GM12872 (cell line): Measurements from ENCODE around the gene OR11A1.

ENCODE experiments used
- TF ChIP-seq, protein P1 (sequence below): IDR thresholded peaks from 3 replicates; pipeline ENCODE4 v1.5.1; 2011; ENCODE audit warnings: low read depth, mild to moderate bottlenecking, low read length, moderate library complexity; ENCODE audit not compliant: insufficient read depth

The OR11A1 gene, protein sequence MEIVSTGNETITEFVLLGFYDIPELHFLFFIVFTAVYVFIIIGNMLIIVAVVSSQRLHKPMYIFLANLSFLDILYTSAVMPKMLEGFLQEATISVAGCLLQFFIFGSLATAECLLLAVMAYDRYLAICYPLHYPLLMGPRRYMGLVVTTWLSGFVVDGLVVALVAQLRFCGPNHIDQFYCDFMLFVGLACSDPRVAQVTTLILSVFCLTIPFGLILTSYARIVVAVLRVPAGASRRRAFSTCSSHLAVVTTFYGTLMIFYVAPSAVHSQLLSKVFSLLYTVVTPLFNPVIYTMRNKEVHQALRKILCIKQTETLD

DNA sequence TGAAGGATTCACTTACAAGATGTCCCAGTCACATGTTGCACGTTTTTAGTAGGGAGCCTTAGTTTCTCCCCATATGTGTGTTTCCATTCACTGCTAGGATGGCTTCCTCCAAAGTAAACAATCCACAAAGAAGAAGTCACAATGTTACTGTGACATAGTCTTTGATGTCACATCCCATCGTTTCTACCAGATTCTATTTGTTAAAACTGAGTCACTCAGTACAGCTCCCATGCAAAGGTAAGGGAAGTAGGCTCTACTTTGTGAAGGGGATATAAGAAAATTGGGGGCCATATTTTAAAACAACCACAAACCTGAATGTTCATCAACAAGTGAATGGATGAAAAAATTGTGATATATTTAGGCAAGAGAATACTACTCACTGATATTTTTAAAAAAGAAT, at the start of gene OR11A1, which contains the start of gene OR2H1:
Gene OR11A1, minus strand, starts transcription at position 101 of the 400 bp plus-strand sequence. CDS start 29,430 bp downstream, outside the sequence.
Gene OR2H1, plus strand, starts transcription at position 185 of the 400 bp plus-strand sequence. CDS start 4,615 bp downstream, outside the sequence.
- TF ChIP-seq, protein P1, sequence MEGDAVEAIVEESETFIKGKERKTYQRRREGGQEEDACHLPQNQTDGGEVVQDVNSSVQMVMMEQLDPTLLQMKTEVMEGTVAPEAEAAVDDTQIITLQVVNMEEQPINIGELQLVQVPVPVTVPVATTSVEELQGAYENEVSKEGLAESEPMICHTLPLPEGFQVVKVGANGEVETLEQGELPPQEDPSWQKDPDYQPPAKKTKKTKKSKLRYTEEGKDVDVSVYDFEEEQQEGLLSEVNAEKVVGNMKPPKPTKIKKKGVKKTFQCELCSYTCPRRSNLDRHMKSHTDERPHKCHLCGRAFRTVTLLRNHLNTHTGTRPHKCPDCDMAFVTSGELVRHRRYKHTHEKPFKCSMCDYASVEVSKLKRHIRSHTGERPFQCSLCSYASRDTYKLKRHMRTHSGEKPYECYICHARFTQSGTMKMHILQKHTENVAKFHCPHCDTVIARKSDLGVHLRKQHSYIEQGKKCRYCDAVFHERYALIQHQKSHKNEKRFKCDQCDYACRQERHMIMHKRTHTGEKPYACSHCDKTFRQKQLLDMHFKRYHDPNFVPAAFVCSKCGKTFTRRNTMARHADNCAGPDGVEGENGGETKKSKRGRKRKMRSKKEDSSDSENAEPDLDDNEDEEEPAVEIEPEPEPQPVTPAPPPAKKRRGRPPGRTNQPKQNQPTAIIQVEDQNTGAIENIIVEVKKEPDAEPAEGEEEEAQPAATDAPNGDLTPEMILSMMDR: no peak

DNA sequence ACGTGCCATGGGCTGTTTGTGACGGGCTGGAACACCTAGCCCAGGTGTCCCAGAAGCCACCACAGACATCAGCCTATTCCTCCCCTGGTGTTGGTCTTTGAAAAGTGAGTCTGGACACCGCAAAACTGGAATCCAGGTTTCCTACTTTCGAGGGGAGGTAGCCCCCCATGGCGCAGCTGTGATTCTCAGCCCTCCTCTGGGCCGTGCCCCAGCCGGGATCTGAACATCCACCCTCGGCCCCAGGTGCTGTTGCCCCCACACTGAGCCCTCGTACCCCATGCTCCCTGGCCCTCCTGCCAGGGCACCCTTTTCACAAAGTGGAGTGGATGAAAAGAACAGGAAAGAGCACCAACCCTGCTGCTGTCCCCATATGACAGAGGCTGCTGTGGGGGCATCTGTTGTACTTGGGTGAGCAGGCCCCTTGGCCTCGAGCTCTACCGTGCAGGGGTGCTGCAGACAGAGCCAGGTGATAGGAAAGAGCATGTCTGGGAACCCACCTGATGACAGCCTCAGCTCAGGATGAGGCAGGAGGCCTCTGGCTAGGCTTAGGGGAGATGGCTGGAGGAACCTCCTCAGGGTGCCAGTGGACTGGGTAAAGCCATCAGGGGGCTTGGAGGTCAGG, 49.7 kb upstream of the OR11A1 start:
- TF ChIP-seq, protein P1: no peak

DNA sequence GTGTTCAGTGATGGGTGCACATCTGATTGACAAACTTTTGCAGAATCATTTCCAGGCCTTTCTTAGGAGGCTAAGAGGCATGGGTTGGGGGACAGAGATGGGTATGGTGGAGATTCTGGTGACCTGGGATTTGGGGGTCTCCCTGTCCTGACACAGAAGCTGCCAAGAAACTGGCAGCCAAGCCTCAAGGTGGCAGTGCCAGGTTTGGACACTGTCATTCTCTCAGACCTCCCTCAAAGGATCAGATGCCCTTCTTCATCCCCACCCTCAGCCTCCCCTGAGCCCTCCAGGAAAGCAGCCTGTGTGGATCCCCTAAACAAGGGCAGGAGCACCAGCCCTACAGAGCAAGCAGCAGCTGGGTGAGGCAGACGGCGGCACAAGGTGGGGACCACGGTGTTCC, 48.9 kb upstream of the OR11A1 start:
- TF ChIP-seq, protein P1: no peak

DNA sequence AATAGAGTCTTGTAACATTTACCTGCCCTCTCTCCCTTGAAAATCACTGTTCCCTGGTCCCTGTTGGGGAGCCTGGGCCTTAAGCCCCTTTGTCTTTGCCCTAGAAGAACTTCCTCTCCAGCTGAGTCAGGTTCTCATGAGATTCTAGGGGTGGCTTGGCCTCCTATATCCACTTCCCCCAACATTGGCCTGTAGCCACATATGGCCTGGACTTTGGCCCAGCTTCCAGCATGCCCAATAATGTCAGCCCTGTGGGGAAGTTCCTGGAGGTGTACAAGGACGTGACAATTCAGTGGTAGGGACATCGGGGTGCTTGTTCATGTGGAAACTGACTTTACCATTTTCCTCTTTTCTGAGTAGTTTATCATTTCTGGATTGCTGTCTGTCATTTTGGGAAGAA, 48.1 kb upstream of the OR11A1 start:
- TF ChIP-seq, protein P1: no peak

DNA sequence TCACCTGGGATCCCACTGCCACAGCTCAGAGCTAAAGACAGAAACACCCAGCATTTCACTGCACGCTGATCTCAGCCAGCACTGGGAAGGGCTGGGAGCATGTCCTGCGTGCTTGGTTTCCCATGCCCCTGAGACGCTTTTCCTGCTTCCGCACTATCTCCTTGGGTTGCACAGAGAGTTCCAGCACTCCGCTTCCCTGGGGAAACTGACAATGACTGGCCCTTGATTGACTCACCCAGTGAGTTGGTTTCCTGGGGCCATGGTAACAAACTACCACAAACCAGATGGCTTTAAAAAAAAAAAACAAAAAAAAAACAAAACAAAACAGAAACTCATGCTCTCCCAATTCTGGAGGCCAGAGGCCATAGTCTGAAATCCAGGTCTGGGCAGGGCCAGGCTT, 45.7 kb upstream of the OR11A1 start:
- TF ChIP-seq, protein P1: no peak

DNA sequence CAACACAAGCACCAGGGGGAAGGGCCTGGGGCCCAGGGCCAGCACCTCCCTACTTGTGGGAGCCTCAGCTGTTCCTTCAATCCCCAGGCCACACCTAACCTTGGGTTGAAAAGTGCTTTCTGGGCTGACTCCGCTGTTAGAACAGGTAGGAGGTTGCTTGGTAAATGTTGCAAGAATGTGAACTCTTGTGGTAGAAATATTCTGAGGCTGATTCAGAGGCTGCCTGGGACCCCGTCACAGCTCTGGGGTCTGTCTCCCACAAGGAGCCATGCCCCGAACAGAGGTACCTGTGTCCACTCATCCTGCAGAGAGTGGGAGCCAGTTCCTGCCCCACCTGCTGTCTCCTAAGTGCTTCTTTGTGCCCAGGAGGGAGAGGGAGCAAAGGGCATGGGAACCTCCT, 45.3 kb upstream of the OR11A1 start:
- TF ChIP-seq, protein P1: no peak

DNA sequence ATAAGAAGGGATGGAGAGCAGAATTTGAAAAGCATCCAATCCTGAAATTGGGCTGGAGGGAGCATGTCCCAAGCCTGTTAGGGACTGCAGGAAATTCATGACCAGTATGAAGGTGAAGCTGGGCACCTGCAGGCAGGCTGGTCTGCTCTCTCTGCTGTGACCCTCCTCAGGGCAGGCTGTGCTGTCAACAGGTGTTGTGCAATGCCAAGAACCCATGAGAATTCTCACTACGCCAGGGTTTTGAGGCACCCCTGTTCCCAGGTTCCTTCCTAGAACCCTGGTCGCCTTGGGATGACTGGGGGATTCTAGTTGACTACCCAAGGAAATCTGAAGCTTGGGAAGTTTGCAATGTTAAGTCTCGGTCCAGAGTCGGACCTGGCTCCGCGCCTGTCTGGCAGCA, 44.2 kb upstream of the OR11A1 start:
- TF ChIP-seq, protein P1: no peak
